Measurements from ENCODE around the gene AP3D1. TPM values are rescaled to one million over a fixed set of nuclear protein-coding genes. Genes with fewer than 3 reads are reported as not detected.
A peak's percentile ranks its signal among the peaks of the same experiment; 100 is the strongest.
"Not testable (repeated sequence)": the region's sequence is repeated elsewhere in the genome, so short reads cannot be mapped to it uniquely, and the experiment has no call there.

AP3D1 gene
- total RNA-seq, 4 donors from 2014 or later, result 66.7 to 107 (median 79.6) TPM

DNA sequence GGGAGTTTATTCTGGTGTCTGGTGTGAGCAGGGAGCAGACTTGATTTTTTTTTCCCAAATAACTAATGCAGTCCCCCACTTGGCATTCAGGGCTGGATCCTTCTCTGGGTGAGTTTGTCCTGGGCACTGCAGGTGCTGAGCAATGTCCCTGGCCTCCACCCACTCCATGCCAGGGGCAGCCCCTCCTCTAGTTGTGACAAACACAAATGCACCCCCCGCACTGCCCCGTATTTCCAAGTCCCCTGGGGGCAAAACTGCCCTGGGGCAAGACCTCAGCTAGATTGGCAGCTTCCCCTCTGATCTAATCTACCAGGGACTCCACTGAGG lies 61.7 kb downstream of the AP3D1 start:
- TF ChIP-seq, protein P1, sequence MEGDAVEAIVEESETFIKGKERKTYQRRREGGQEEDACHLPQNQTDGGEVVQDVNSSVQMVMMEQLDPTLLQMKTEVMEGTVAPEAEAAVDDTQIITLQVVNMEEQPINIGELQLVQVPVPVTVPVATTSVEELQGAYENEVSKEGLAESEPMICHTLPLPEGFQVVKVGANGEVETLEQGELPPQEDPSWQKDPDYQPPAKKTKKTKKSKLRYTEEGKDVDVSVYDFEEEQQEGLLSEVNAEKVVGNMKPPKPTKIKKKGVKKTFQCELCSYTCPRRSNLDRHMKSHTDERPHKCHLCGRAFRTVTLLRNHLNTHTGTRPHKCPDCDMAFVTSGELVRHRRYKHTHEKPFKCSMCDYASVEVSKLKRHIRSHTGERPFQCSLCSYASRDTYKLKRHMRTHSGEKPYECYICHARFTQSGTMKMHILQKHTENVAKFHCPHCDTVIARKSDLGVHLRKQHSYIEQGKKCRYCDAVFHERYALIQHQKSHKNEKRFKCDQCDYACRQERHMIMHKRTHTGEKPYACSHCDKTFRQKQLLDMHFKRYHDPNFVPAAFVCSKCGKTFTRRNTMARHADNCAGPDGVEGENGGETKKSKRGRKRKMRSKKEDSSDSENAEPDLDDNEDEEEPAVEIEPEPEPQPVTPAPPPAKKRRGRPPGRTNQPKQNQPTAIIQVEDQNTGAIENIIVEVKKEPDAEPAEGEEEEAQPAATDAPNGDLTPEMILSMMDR (IDR thresholded peaks at IDR 0.05), result no peak
- DNase-seq (ENCODE audit: low spot score), result no peak
- no peak for ATAC-seq (ENCODE audit: low FRiP score)

DNA sequence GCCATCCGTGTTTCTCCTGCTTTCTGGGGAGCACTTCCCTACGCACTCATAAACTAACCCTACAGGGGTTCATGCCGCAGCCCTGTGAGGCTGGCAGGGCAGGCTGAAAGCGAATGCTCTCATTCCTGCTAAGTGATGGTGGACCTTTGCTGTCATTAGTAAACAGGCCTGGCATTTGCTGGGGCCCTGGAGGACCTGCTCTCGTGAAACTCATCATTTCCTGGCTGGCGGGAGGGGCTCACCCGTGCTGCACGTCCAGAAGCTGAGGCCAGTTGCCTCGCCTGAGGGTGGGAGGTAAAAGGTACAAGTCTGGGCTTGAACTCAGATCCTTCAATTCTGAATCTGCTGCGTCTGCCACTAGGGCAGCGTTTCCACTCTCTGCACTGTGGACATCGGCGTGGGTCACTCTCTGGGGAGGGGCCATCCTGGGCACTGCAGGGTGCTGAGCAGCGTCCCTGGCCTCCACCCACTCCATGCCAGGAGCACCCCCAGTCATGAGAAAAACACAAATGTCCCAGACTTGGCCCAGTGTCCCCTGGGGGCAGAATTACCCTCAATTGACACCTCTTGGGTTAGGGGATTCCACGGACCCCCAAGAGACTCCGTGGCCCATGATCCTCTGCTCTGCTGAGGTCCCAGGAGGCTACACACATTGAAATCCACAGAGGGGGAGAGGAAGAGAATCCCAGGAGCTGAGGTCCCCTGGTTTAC lies 62.2 kb downstream of the AP3D1 start:
- TF ChIP-seq, protein P1 (IDR thresholded peaks at IDR 0.05), result no peak
- ATAC-seq (ENCODE audit: low FRiP score) (no peak), DNase-seq (ENCODE audit: low spot score) (no peak)

DNA sequence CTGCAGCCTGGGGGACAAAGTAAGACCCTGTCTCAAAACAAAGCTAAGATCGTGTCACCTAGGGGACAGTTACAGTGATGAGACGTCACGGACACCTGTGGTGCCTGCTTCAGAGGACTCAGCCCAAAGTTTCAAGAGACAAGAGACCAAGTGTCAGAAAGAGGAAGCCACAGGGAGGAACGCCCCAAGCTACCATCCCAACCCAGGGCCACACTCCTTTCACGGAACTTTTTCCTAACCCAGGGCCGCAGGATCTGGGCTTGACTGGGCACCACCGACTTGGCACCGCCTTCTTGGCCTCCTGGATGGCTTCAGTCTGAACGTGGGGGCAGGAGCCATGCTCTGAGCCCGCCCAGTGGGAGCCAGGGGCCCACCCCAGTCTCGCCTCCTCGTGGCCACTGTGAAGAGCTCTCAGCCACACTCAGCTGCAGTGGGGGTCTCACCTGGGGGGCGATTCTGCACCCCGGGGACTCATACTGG lies 63.7 kb downstream of the AP3D1 start:
- DNase-seq (ENCODE audit: low spot score) (no peak), ATAC-seq (ENCODE audit: low FRiP score) (no peak)
- TF ChIP-seq, protein P1 (IDR thresholded peaks at IDR 0.05), result no peak

DNA sequence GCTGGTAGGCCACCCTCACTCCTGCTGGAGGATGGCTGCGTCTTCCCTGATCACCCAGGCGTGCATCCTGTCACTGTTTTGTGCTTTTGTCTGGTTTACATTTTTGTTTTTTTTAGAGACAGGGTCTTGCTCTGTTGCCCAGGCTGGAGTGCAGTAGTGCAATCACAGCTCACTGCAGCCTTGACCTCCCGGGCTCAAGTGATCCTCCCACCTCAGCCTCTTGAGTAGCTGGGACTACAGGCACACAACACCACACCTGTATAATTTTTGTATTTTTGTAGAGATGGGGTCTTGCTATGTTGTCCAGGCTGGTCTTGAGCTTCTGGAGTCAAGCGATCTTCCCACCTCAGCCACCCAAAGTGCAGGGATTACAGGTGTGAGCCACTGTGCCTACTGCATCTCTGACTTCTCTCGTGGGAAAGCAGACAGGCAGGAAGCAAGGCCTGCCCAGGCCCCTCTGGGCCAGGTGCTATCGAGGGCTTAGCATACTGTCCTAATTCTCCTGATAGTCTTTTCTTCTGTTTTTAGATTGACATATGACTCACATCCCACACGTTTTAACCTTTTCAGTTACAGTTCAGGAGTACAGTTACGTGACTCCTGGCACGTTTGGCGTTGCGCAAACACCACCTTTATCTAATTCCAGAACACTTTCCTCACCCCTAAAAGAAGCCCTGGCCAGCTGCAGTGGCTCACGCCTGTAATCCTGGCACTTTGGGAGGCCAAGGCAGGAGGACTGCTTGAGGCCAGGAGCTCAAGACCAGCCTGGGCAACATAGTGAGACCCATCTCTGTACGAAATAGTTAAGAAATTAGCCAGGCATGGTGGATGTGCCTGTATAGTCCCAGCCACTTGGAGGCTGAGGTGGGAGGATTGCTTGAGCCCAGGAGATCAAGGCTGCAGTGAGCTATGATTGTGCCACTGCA lies 64.4 kb downstream of the AP3D1 start:
- DNase-seq (ENCODE audit: low spot score), result not testable (repeated sequence)
- ATAC-seq (ENCODE audit: low FRiP score), result peak; percentile 15

DNA sequence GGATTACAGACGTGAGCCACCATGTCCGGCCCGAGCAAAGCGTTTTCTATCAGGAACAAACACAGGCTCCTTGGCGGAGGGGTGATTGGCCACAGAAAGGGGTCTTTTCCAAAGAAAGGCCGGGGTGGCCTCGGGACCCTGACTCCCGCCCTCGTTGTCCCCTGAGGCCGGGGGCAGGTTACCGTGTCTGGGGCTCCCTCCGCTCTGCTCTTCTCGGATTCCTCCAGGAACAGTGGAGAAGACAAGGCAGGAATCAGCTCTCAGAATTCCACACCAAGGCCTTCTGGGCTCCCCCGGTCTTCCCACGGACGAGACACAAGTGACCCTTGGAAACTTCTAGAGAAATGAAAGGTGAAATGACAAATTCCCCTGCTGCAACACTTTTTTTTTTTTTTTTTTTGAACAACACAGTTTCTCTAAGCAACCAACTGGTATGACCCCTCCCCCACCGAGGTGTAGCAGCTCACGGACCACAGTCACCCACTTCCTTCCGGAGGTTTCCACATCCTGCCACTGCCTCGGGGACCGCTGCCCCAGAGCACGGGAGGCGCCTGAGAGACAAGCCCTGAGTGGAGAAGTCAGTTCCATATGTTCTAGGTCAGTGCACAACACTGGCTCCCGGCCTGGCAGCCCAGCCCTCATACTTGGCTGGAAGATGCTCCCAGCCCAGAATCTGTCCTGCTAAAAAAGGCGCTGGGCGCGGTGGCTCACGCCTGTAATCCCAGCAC lies 66.2 kb downstream of the AP3D1 start:
- ATAC-seq (ENCODE audit: low FRiP score), result no peak
- no peak for DNase-seq (ENCODE audit: low spot score)
- TF ChIP-seq, protein P1 (IDR thresholded peaks at IDR 0.05), result no peak

DNA sequence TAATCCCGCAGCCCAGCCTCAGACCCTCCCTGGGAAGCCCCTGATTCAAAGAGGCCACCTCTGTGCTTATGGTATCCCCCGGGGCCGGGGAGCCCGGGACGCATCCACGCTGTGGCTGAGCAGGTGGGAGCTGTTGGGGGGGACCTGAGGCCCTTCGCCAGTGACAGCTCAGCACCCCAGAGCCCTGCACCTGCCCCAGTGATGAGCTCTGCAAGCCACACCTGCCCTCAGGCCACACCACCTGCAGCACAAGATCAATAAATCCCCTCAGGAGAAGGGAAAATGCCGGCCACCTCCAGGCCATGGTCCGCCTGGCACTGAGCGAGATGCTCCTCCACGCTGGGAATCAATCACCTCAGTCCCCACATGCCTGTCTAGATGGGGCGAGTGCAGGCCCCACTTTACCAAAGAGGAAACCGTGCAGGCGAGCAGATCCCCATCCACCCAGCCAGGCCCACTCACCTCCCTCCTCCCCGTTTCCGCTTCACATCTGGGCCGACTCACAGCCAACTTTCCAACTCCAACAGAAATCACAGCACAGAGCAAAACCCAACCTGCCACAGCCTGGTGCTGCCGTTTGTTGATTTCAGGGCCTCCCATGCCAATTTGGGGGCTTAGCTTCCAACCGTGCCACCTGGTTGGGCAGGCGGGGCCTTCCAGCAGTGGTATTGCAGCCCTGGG lies 68.1 kb downstream of the AP3D1 start:
- DNase-seq (ENCODE audit: low spot score) (no peak), ATAC-seq (ENCODE audit: low FRiP score) (no peak)
- TF ChIP-seq, protein P1 (IDR thresholded peaks at IDR 0.05), result no peak

All from omental fat pad (tissue), 4 donors.